Measurements from ENCODE around the gene SELENOP. TPM values are rescaled to one million over a fixed set of nuclear protein-coding genes. Genes with fewer than 3 reads are reported as not detected.

SELENOP gene
- total RNA-seq, 1 experiment from 2014 or later = 8.5 TPM

DNA sequence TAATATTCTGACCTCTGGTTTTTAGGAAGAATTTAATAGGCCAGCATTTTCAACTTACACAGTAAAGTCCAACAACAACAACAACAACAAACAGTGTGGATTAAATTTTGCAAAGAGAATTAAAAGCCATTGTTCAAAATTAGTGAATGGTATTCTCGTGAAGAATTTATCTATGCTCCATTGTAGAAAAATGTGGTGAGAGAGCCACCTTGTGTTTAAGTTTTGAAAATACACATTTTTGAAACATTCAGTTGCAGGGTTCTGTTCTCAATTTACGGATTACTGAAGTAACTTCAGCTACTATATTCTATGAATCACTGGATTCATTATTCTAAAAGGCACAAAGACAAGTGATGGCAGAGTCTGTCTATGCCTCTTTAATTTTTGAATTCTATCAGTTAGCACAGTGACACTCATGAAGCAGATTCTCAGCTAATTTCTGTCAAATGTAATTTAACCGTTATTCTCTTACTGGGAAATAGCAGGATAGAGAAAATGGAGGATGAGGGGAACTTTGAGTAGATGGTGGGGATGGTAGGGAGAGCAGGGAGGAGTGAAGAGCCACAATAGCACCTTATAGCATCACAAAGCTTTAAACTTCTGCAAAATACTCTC, 44.1 kb downstream of the SELENOP start:
- no peaks in the 10 kb centered on the region for H3K4me1 ChIP-seq (ENCODE audit: insufficient read depth, low read length)
- no peaks in the 10 kb centered on the region for H3K23me2 ChIP-seq (ENCODE audit: insufficient read length, low read depth, low read length, poor library complexity, severe bottlenecking)
- no peak overlapping the region for H4K8ac ChIP-seq (replicated peaks; ENCODE audit: insufficient read length, low read depth, low read length)
- no peak overlapping the region for H2BK5ac ChIP-seq (ENCODE audit: insufficient read length, low read length)
- no peak overlapping the region for H3K27ac Mint-ChIP-seq
- H3K4me2 ChIP-seq (ENCODE audit: insufficient read depth, insufficient read length, low read length) = no peak overlapping the region
- no peak overlapping the region for H4K5ac ChIP-seq (ENCODE audit: insufficient read length, low read depth, low read length)
- H3K4me1 Mint-ChIP-seq = no peaks in the 10 kb centered on the region
- H2BK12ac ChIP-seq (ENCODE audit: insufficient read length, low read depth, low read length) = no peak overlapping the region
- H4K91ac ChIP-seq (ENCODE audit: insufficient read length, low read depth, low read length) = no peak overlapping the region
- no CpG with 5 or more reads among the region's 3 CpGs for WGBS (ENCODE audit: extremely low coverage, insufficient read length, low lambda C conversion rate)
- no peaks in the 10 kb centered on the region for H3K9me3 ChIP-seq (ENCODE audit: control insufficient read depth, low read depth, low read length)
- no peaks in the 10 kb centered on the region for H3K27me3 Mint-ChIP-seq (ENCODE audit: low read depth)
- TF ChIP-seq, protein P1, sequence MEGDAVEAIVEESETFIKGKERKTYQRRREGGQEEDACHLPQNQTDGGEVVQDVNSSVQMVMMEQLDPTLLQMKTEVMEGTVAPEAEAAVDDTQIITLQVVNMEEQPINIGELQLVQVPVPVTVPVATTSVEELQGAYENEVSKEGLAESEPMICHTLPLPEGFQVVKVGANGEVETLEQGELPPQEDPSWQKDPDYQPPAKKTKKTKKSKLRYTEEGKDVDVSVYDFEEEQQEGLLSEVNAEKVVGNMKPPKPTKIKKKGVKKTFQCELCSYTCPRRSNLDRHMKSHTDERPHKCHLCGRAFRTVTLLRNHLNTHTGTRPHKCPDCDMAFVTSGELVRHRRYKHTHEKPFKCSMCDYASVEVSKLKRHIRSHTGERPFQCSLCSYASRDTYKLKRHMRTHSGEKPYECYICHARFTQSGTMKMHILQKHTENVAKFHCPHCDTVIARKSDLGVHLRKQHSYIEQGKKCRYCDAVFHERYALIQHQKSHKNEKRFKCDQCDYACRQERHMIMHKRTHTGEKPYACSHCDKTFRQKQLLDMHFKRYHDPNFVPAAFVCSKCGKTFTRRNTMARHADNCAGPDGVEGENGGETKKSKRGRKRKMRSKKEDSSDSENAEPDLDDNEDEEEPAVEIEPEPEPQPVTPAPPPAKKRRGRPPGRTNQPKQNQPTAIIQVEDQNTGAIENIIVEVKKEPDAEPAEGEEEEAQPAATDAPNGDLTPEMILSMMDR (conservative IDR thresholded peaks at IDR 0.05) = peak; percentile 71
- no peak overlapping the region for H3T11ph ChIP-seq (ENCODE audit: low read length)
- no peak overlapping the region for H2BK15ac ChIP-seq (ENCODE audit: low read depth, low read length)
- no peak overlapping the region for H3K14ac ChIP-seq (ENCODE audit: insufficient read depth, low read length)
- H3K18ac ChIP-seq (ENCODE audit: insufficient read length, low read depth, low read length) = no peak overlapping the region
- H3K4ac ChIP-seq (ENCODE audit: low read depth, low read length) = no peak overlapping the region
- H3K56ac ChIP-seq (ENCODE audit: insufficient read length, low read depth, low read length) = no peak overlapping the region
- H3K9ac ChIP-seq (ENCODE audit: extremely low read depth, insufficient read length, low read length) = no peak overlapping the region
- no peak overlapping the region for H2AFZ ChIP-seq (ENCODE audit: low read length)
- no peaks in the 10 kb centered on the region; a peak in 1 of 5 replicates for H3K9me3 Mint-ChIP-seq
- no peak overlapping the region for H2BK20ac ChIP-seq (ENCODE audit: low read depth, low read length, poor library complexity, severe bottlenecking)
- H3K23ac ChIP-seq (ENCODE audit: insufficient read length, low read depth, low read length) = no peak overlapping the region
- H3K79me2 ChIP-seq (ENCODE audit: insufficient read depth, low read length) = no peaks in the 10 kb centered on the region
- no peak overlapping the region for H3K4me3 Mint-ChIP-seq
- no peaks in the 10 kb centered on the region for H3K27me3 ChIP-seq (ENCODE audit: insufficient read depth, low read length)
- no peak overlapping the region for H2BK120ac ChIP-seq (ENCODE audit: low read depth, low read length, poor library complexity, severe bottlenecking)
- H3K79me1 ChIP-seq (ENCODE audit: insufficient read depth, low read depth, low read length, poor library complexity, severe bottlenecking) = no peaks in the 10 kb centered on the region
- no peaks in the 10 kb centered on the region for H3K36me3 Mint-ChIP-seq (ENCODE audit: insufficient read depth in 1 of 3, low read depth in 3 of 3)
- no peak overlapping the region for H2AK5ac ChIP-seq (ENCODE audit: insufficient read length, low read length)
- no peaks in the 10 kb centered on the region for H4K20me1 ChIP-seq (ENCODE audit: control insufficient read depth, insufficient read depth, insufficient read length)
- no peak overlapping the region for H3K27ac ChIP-seq (ENCODE audit: insufficient read length, low read depth, low read length)
- no peak for DNase-seq
